Measurements from ENCODE around the gene ADAMTS12. TPM values are rescaled to one million over a fixed set of nuclear protein-coding genes. Genes with fewer than 3 reads are reported as not detected.
A peak's percentile ranks its signal among the peaks of the same experiment; 100 is the strongest.

Gene ADAMTS12
- total RNA-seq, 1 donor from 2014 or later, result 2.3 TPM

DNA sequence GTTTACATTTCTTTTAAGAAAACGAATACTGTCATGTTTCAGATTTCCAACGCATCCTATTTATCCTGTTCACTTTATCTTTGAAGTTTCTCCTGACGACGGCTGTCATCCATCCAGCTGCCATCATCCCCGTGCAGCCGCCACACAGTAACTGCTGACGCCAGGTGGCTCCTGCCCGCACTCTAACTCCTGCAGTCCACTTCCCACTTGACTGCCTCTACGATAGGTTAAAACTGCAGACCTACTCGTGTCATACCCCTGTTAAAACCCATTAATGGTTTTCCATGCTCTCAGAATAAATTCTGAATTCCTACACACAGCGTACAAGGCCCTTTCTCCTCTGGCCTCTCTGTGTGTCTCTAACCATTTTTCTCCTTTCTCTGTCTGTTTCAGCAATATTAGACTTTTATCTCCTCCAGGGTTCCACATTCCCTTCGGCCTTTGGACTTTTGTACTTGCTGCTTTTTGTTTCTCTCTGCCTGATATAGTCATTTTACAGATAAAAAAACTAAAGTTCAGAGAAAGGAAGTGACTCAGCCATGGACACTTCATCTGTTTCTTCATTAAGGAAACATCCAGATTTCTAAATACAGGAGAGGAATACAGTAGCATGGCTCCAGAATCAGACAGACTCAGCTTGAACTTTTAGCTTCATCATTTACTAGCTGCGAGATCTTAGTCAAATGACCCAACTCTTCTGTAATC lies 84.9 kb downstream of the ADAMTS12 start:
- peak; percentile 72 for DNase-seq (ENCODE audit: low read depth)

DNA sequence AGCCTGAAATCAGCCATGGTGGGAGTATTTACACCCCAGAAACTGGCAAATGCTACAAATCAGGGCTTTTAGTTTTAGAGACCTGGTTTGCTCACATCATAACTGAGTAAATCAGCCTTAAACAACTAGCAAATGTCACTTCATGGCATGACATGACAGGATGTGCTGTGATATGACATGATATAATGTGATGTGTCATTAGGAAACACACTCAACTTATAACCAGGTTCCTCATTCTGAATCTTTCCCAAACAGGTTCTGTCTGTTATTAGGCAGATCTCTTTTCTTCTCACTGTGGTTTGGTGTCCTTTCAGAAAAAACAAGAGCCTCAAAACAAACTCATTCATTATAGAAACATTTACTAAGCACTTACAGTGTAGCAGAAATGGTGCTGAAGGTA lies 90.5 kb downstream of the ADAMTS12 start:
- no peak for DNase-seq (ENCODE audit: low read depth)

DNA sequence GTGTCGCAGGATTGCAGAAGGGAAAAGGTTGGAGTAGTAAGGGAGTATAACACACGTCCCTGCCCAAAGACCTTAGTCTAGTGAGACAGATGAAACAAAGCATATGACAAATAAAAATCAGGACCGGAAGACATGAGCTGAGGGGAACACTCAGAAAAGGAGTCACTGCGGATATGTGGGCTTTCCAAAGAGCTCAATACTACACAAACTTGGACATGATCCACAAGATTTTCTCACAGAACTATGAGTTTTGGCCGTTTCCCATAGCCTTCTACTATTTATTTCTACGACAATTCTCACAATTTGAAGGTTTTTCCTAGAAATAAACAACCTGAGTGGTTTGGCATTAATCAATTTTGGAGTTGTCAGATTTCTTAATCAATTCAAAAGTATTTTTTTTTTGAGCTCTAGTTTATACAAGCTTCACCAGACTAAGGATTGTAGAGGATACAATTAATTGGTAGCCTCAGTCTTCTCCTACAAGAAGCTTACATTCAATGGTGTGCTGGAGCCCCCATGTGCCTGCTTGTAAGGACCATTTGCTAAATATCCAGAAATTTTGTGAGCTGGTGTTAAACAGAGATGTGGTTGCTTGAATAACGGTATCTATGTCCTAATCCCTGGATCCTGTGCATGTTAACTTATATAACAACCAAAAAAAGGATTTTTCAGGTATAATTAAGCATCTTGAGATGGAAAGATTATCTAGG lies 91.4 kb downstream of the ADAMTS12 start:
- DNase-seq (ENCODE audit: low read depth), result no peak

DNA sequence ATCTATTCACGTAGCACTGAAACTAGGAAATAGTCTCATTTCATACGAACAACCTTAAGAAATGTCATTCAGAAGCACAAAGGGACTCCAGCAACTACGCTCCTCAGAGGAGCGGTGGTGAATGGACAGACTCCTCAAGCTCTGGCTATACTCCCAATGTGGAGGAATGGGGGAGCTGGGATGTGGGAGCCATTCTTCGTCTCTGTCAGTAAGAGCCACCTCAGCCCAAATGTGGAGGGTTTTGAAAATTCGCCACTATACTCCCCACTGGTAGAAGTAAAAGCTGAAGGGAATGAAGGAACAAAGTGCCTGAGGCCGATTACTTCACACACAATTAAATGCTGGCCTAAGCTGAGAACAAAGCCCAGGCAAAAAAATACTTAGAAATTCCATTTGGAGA lies 96.3 kb downstream of the ADAMTS12 start:
- DNase-seq (ENCODE audit: low read depth), result no peak

DNA sequence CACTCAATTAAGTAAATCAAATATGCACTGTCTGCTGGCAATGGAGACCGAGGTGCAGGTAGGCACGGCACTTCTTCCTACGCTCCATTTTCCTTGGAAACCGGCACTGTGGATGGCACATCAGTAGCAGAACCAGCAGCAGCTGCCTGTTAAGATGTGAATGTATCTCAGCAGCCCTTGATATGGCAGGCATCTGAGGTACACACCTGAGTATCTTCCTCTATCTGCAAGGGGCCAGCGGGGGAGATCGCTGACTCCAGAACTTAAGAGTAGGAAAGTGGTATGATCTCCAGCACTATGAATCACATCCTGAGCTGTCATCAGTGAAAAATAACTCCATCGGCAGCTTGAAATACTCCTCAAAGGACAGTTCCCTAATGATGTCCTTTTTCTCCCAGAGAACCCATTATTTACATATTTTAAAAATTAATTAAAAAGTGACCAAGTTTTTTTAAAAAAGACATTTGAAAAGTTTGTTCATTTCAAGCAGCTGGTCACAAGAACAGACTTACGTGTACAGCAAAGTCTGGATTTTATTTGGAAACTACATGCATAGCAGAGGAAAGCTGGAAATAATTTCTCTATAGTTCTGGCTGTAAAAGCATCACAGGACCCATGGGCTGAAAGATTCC lies 97.1 kb downstream of the ADAMTS12 start:
- no peak for DNase-seq (ENCODE audit: low read depth)

DNA sequence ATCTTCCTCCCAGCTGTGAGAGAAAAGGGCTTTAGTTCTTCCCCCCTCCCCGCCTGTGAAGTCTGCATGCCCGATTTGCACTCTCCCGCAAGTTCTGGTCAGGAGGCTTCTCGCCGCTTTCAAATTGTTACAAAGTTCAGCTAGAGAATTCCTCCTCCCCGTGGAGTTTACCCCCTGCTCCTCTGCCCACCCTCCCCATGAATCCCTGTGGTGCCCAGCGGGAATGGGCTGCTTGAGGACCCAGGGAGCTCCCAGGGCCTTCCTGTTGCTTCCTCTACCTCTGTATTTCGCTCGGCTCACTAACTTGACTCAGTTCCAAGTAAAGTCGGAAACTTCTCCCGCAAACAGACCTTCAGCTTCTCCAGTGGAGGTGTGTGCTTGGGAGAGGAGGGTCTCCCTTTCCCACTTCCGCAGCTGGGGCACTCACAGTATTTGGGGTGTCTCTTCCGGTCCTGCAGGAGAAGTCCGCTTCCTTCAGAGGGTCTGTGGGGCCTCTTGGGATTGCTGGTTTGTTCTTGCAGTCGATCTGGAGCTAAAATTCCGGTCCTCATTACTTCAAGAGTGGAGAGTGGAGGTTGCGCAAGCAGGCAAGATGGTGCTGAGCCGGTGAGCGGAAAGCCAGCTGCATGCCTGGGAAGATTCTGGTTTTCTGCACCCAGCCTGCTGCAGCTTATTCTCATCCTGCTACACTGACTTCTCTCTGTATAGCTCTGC lies 97.8 kb downstream of the ADAMTS12 start:
- DNase-seq (ENCODE audit: low read depth), result no peak

DNA sequence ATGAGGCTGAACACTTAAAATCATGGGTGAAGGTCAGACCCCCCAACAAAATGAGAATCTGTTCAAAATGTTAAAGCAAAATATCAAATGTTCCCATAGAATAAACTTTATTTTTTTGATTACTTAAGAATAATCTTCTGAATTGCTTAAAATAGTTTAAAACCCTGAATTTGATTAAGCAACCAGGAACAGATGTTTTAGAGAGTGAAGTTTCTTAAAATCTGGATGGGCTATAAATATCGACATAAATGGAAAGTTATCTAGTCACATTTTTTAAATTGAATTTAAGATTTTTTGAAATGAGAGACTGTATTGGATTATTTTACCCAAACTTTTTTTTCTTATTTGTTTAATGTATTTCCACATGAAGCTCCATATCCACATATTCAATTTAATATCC lies 98.5 kb downstream of the ADAMTS12 start:
- DNase-seq (ENCODE audit: low read depth), result no peak

DNA sequence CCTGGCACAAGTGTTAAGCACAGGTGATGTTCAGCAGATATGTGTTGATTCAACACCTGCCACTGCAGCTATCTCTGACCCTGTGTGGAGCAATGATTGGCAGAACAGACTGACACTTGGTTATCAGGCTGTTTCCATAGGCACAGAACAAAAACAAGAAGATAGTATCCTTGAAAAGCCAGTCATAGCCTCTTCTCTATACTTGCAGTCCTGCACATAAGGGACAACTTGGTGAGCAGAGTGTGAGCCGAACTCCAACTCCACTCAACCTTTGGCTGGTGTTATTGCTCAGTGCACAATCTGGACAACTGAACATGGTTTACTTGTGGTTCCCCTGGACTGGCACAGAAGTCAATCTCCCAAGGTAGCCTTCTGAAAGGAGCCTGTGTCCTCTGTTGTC lies 99.2 kb downstream of the ADAMTS12 start:
- no peak for DNase-seq (ENCODE audit: low read depth)

DNA sequence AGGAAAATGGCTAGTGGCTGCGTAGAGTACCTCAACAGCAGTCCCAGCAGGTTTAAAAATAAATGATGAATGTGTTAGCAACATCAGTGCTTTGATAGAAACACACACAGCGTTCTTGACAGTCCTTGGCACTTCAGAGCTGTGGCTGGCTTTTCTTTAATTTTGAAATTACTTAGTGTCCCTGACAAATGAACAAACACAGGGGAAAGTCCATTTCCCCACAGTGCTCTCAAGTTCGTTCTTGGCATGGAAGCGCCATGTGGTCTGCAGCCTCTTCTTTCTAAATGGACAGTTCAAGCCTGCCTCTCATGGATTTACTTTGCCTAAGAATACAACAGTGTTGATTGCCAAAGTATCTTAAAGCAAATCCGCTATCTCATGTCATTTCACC lies 102.2 kb downstream of the ADAMTS12 start:
- no peak for DNase-seq (ENCODE audit: low read depth)

DNA sequence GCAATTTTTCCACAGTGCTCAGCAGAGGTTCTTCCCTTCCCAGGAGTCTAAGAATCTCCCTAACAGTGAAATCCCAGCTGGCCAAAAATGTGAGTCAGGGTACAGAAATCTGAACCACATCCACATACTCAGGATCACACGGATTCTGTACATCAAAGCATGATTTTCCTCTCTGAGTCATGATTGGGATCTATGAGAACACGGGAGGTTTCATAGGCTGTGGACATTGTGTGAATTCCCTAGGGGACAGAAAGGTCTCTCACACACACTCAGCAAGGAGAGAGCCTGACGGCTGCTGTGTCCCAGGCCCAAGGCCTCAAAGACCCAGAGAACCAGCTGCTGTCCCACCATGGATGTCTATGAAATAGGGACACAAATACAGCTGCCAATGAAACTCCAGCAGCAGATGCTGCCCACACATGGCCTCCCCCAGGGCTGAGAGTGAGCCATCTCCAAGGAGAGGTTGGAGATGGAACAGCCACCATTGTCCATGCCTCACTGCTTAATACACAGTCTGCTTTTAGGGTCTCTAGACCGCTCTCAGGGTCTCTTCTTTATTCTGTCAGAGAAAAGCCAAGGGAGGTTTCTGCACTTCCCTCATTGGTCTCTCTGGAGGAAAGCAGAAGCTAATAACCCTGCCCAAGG lies 102.7 kb downstream of the ADAMTS12 start:
- DNase-seq (ENCODE audit: low read depth), result peak; percentile 92

DNA sequence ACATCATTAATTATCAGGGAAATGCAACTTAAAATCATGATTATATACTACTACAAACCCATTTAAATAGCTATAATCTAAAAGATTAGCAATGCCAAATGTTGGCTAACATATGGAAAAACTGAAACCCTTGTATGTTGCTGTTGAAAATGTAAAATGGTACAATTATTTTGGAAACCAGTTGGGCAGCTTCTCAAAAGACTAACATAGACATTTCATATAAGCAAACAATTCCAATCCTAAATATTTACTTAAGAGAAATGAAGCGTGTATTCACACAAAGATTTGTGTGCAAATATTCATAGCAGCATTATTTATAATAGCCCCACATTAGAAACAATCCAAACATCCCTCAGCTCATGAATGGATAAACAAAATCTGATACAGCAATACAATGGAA lies 106.2 kb downstream of the ADAMTS12 start:
- DNase-seq (ENCODE audit: low read depth), result no peak

DNA sequence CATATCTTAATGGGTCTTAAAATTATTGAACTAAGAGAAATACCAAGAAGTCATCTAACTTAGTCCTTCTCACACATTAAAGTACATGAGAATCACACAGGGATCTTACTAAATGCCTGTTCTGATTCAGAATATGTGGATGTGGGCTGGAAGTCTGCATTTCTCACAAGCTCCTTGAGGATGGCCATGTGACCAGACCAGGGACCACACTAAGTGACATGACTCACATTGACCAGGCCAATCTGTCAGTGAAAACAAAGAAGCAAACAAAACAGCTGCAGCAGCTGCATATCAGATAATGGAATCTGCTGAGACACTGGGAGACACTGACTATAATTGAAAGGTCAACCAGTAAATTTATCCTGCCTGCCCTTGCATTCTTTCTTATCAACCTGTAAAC lies 110.5 kb downstream of the ADAMTS12 start:
- DNase-seq (ENCODE audit: low read depth), result peak; percentile 75

DNA sequence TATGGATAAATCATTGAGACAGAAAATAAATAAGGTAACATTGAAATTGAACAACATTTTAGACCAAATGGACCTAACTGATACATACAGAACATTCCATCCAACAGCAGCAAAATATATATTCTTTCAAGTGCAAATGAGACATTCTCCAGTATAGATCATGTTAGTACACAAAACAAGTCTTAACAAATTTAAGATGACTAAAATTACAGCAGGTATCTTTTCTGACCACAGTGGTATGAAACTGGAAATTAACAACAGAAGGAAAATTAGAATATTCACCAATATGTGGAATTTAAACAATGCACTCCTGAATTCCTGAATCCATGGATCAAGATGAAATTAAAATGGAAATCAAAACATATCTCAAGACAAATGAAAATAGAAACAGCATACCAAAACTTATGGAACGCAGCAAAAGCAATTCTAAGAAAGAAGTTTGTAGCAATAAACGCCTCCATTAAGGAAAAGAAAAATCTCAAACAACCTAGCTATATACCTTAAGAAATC lies 115.6 kb downstream of the ADAMTS12 start:
- DNase-seq (ENCODE audit: low read depth), result no peak

DNA sequence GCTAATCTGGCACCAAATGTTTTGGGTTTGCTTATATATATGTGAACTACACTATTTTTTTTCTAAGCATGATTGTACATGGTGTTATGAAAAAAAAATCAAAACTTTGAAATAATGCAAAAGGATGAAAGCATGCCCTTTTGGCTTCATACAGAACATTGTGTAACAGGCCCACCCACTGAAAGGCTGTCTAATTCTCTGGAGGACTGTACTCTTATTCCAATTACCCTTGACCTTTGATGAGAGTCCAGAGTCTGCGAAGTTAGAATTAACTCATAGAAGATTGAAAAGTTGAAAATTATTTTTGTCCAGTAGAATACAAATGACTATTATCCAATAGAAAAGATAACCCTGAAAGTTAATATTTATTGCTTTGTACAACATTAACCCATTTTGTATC lies 117.4 kb downstream of the ADAMTS12 start:
- DNase-seq (ENCODE audit: low read depth), result no peak

DNA sequence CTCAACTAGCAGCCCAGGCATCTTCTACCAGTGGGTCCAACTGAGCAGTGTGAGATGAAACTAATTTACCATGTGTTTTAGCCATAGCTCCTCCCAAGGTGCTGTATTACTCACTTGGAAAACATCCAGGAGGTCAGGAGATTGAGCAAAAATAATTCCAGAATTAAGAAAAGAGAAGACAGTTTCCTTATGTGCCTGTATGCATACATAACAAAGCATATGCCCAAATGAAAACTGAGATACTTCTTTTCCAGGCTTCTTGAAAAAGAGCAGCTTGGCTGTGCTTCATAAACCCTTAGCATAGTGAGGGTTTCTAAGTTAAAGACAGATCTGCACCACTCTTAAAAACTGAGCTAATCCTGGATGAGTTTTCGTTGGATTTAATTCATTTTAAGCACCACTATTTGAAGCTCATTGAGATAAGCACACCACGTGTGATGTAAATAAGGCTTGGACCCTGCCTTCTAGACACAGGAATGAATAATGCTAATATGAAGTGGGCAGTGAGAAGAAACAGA lies 119.4 kb downstream of the ADAMTS12 start:
- peak; percentile 67 for DNase-seq (ENCODE audit: low read depth)

DNA sequence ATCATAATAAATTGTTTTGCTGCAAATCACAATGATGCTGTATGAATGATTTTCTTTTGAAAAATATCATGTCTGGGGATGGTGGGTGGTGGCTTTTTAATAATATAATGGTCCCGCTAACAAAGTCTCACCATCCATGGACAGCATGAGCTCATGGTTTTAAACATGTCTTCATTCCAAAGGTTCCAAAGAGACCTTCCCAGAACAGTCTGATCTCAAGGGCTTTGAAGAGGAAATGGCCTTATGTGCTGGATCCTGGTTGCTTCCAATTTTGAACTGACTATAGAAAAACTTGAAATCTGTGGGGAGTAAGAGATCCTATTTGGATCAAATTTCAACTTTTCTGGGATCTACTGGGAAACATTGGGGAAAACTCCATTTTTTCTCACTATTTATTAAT lies 121.8 kb downstream of the ADAMTS12 start:
- DNase-seq (ENCODE audit: low read depth), result no peak

DNA sequence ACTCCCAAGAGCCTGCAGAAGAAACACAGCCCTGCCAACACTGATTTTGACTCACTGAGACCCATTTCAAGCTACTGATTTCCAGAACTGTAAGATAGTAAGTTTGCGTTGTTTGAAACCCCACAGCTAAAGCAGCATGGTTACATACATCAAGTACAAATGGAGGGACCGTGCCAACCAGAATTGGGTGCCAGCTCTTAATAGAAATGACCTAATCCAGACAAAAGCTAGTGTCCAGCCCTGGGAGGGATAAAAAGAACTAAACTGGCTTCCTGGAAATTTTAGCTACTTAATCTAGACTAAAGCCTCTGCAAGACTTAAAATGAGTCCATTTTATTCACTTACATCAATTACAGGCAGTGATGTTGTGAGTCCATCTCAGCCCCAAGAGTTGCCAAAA lies 122.6 kb downstream of the ADAMTS12 start:
- DNase-seq (ENCODE audit: low read depth), result no peak

DNA sequence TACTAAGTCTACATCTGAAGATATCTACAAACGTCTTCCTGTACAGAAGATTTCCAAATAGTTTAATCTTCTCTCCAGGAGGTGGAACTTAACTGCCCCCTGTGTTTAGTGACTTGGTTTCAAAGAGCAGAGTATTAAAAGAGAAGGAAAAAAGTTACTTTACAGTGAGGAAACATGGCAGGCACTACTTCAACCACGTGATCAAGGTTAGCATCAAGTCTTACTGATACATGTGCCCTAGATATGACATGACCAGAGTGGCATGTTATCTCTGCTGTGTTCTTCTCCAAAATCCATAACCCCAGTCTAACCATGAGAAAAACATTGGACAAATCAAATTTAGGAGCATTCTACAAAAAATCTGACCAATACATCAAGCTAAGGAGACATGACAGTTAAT lies 125.8 kb downstream of the ADAMTS12 start:
- DNase-seq (ENCODE audit: low read depth), result no peak

DNA sequence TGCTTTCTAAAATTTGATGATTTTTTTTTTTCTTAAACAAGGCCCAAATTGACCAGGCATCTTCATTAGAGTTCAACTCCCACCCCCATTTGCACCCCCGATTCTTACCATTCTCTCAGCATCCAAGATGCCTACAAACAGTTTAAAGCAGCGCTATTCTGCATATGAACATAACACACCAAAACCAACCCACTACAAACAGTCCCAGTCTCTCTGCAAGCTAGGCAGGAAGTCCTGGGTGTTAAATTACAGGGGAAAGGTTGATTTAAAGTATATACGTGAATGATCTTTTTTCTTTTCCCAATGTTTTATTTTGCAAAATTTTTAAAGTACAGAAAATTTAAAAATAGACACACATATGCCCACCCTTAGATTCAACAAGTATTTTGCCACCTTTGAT lies 127.0 kb downstream of the ADAMTS12 start:
- DNase-seq (ENCODE audit: low read depth), result no peak

DNA sequence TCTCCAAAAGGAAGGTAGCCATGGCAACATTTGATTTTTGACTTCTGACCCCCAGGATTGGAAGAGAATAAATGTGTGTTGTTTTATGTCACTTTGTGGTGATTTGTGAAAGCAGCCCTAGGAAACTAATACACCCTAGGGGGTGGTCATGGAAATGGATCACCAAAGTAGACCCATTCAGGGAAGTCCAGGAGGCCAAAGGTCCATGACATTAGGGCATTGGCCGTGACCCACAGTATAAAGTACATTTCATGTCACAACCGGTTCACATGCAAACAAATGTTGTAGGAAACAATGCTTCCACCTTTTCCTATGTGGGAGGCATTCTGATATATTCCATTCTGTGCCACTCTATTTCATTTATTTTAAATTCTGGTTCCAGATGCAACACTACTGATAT lies 128.4 kb downstream of the ADAMTS12 start:
- no peak for DNase-seq (ENCODE audit: low read depth)

DNA sequence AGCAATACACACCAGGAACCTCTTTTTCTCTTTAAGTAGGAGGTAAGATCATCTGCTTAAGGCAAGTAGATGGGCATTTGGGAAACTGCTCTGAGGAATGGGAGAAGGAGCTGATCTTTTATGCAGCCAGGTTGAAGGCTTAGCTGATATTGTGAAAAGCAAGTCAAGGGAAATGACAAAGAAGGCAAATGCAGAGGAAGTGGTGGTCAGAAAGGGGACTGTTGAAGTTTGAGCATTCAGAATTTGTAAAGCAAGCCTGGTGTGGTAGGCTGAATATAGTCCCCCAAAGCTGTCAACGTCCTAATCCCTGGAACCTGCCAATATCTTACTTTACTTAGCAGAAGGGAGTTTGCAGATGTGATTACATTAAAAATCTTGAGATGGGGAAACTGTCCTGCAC lies 128.9 kb downstream of the ADAMTS12 start:
- DNase-seq (ENCODE audit: low read depth), result no peak

DNA sequence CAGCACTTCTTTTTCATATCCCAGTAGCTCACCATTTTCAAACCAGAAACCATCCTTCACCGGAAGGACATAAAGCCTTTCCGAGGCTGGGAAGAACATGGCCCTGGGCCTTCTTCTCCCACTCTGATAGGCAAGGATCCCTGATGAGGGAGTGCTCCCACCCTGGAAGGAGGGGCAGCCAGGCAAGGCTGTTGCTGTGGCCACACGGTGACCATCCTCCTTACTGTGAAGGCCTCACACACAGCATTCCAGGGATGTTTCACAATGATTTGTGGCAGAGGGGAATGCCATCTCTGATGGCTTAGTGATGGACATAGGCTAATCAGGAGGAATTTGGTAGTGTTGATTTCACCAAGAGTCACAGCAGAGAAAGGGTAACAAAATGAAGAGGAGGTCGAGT lies 130.7 kb downstream of the ADAMTS12 start:
- DNase-seq (ENCODE audit: low read depth), result peak; percentile 70
